Muscle layer of duodenum (tissue), 2 donors: ENCODE results near the gene RCC2.

Experiments used
- H3K27ac ChIP-seq: one replicate; pipeline ENCODE4 v1.7.0; 2013; ENCODE audit warnings: mild to moderate bottlenecking, low read length
- H3K27me3 ChIP-seq: one replicate; pipeline ENCODE4 v1.7.0; 2013; ENCODE audit warnings: low read depth, mild to moderate bottlenecking, control low read depth, low read length
- H3K36me3 ChIP-seq, 2 donors: one replicate each; pipeline ENCODE4 v1.7.0; 2013; ENCODE audit warnings: low read length in 2 of 2, control low read depth in 1 of 2, mild to moderate bottlenecking in 1 of 2; ENCODE audit not compliant: insufficient read depth in 2 of 2, control insufficient read depth in 1 of 2
- H3K4me1 ChIP-seq, 2 donors: one replicate each; pipeline ENCODE4 v1.7.0; 2013; ENCODE audit warnings: low read length in 2 of 2, mild to moderate bottlenecking in 2 of 2, control low read depth in 1 of 2, moderate library complexity in 1 of 2; ENCODE audit not compliant: insufficient read depth in 2 of 2, control insufficient read depth in 1 of 2
- H3K4me3 ChIP-seq, 2 donors: one replicate each; pipeline ENCODE4 v1.7.0; 2013; ENCODE audit warnings: low read length in 2 of 2, low read depth in 1 of 2, mild to moderate bottlenecking in 1 of 2
- H3K9me3 ChIP-seq, 2 donors: one replicate each; pipeline ENCODE4 v1.7.0; 2013; ENCODE audit warnings: low read length in 2 of 2, control low read depth in 1 of 2, mild to moderate bottlenecking in 1 of 2; ENCODE audit not compliant: control insufficient read depth in 1 of 2
- donor health status: healthy.

The RCC2 gene

GRCh38 chr1:17400725-17401341 is 38.6 kb downstream of the RCC2 start:
- H3K4me3 ChIP-seq, result no peak overlapping the region
- no peak overlapping the region for H3K27ac ChIP-seq
- H3K4me1 ChIP-seq, result no peaks in the 10 kb centered on the region
- no peaks in the 10 kb centered on the region for H3K27me3 ChIP-seq
- no peaks in the 10 kb centered on the region for H3K36me3 ChIP-seq
- no peaks in the 10 kb centered on the region for H3K9me3 ChIP-seq

GRCh38 chr1:17397910-17398695 is 41.4 kb downstream of the RCC2 start:
- H3K27me3 ChIP-seq, result no peaks in the 10 kb centered on the region

GRCh38 chr1:17393230-17393629 is 46.2 kb downstream of the RCC2 start:
- no peak overlapping the region for H3K27ac ChIP-seq
- no peaks in the 10 kb centered on the region for H3K27me3 ChIP-seq

More at GRCh38 chr1:17397910-17398695, 41.4 kb downstream of the RCC2 start:
- Histone ChIP-seq H3K9me3 (no peaks in the 10 kb centered on the region), H3K36me3 (no peaks in the 10 kb centered on the region), H3K27ac (no peak overlapping the region), H3K4me3 (no peak overlapping the region), H3K4me1 (no peaks in the 10 kb centered on the region)

GRCh38 chr1:17392199-17392740 is 47.2 kb downstream of the RCC2 start:
- Histone ChIP-seq H3K4me1 (no peaks in the 10 kb centered on the region), H3K4me3 (no peak overlapping the region), H3K9me3 (no peaks in the 10 kb centered on the region), H3K27ac (no peak overlapping the region), H3K36me3 (no peaks in the 10 kb centered on the region), H3K27me3 (no peaks in the 10 kb centered on the region)

More at GRCh38 chr1:17393230-17393629, 46.2 kb downstream of the RCC2 start:
- H3K9me3 ChIP-seq, result no peaks in the 10 kb centered on the region
- no peak overlapping the region for H3K4me3 ChIP-seq
- H3K4me1 ChIP-seq, result no peaks in the 10 kb centered on the region
- no peaks in the 10 kb centered on the region for H3K36me3 ChIP-seq

- Histone ChIP-seq H3K36me3 (no peaks in the 10 kb centered on the region), H3K4me3 (no peak overlapping the region), H3K27ac (no peak overlapping the region), H3K9me3 (no peaks in the 10 kb centered on the region), H3K27me3 (no peaks in the 10 kb centered on the region), H3K4me1 (no peaks in the 10 kb centered on the region)
These were observed 58.3 kb downstream of the RCC2 start for GRCh38 chr1:17381161-17381560.

- Histone ChIP-seq H3K9me3 (no peaks in the 10 kb centered on the region), H3K4me3 (no peak overlapping the region), H3K36me3 (no peaks in the 10 kb centered on the region), H3K4me1 (no peaks in the 10 kb centered on the region), H3K27me3 (no peaks in the 10 kb centered on the region), H3K27ac (no peak overlapping the region)
These were observed 62.0 kb downstream of the RCC2 start for GRCh38 chr1:17377325-17377953.

- H3K4me3 ChIP-seq, result no peak overlapping the region
- H3K9me3 ChIP-seq, result no peaks in the 10 kb centered on the region
These were observed 63.8 kb downstream of the RCC2 start for GRCh38 chr1:17375651-17376050.

GRCh38 chr1:17372955-17373354 is 66.5 kb downstream of the RCC2 start:
- H3K36me3 ChIP-seq, result no peaks in the 10 kb centered on the region
- H3K27ac ChIP-seq, result no peak overlapping the region
- no peaks in the 10 kb centered on the region for H3K4me1 ChIP-seq
- no peaks in the 10 kb centered on the region for H3K27me3 ChIP-seq
- H3K9me3 ChIP-seq, result no peaks in the 10 kb centered on the region
- H3K4me3 ChIP-seq, result no peak overlapping the region

More at GRCh38 chr1:17375651-17376050, 63.8 kb downstream of the RCC2 start:
- Histone ChIP-seq H3K4me1 (no peaks in the 10 kb centered on the region), H3K27ac (no peak overlapping the region), H3K27me3 (no peaks in the 10 kb centered on the region), H3K36me3 (no peaks in the 10 kb centered on the region)

GRCh38 chr1:17371896-17372295 is 67.6 kb downstream of the RCC2 start, which contains the start of gene PADI6:
Gene PADI6 (plus strand): TSS chr1:17372196. CDS start chr1:17372246, 50 bp downstream.
- Histone ChIP-seq H3K9me3 (no peaks in the 10 kb centered on the region), H3K36me3 (no peaks in the 10 kb centered on the region), H3K4me3 (no peak within 1 kb of the TSS), H3K27me3 (no peaks in the 10 kb centered on the region), H3K4me1 (no peaks in the 10 kb centered on the region), H3K27ac (no peak within 1 kb of the TSS)

- no peaks in the 10 kb centered on the region for H3K4me1 ChIP-seq
- H3K9me3 ChIP-seq, result no peaks in the 10 kb centered on the region
- no peaks in the 10 kb centered on the region for H3K27me3 ChIP-seq
- H3K4me3 ChIP-seq, result no peak overlapping the region
- no peak overlapping the region for H3K27ac ChIP-seq
- no peaks in the 10 kb centered on the region for H3K36me3 ChIP-seq
These were observed 68.9 kb downstream of the RCC2 start for GRCh38 chr1:17370618-17371017.

- Histone ChIP-seq H3K4me1 (no peaks in the 10 kb centered on the region), H3K9me3 (peaks cover 0 to under 1% of the 10 kb centered on the region in 2 donors), H3K27me3 (no peaks in the 10 kb centered on the region), H3K27ac (no peak overlapping the region), H3K4me3 (no peak overlapping the region), H3K36me3 (no peaks in the 10 kb centered on the region)
These were observed 70.0 kb downstream of the RCC2 start for GRCh38 chr1:17369466-17369865.
